GM23338 (cell line): ENCODE measurements around the gene THSD4. TPM values are rescaled to one million over a fixed set of nuclear protein-coding genes. Genes with fewer than 3 reads are reported as not detected.
"Not testable (repeated sequence)": the region's sequence is repeated elsewhere in the genome, so short reads cannot be mapped to it uniquely, and the experiment has no call there.

Source experiments
- ATAC-seq: fragments of 200-7000 bp; cut with Tn5 transposase; 3 replicates; pipeline ENCODE4 v1.9.1; 2020
- DNase-seq: peaks from one replicate; pipeline ENCODE4 v3.0.0-alpha.2; 2015; ENCODE audit warnings: low spot score
- H2AFZ ChIP-seq: fragments of 200-600 bp; sonication (generic); 2 replicates; pipeline ENCODE4 v1.8.0; 2016; ENCODE audit warnings: antibody characterized with exemption, mild to moderate bottlenecking, moderate library complexity
- H3F3A ChIP-seq: fragments of 200-600 bp; sonication (generic); replicated peaks from 2 replicates; pipeline ENCODE4 v1.8.0; 2017; ENCODE audit warnings: antibody characterized with exemption, mixed run types, low read depth
- H3K27ac ChIP-seq: fragments of 200-600 bp; sonication (generic); 2 replicates; pipeline ENCODE4 v1.6.1; 2016; ENCODE audit warnings: low read depth
- H3K27me3 ChIP-seq: fragments of 200-600 bp; sonication (generic); 2 replicates; pipeline ENCODE4 v1.8.0; 2016; ENCODE audit warnings: mild to moderate bottlenecking, mixed run types, moderate library complexity; ENCODE audit not compliant: insufficient read depth
- H3K36me3 ChIP-seq: fragments of 200-600 bp; sonication (generic); 2 replicates; pipeline ENCODE4 v1.8.0; 2016; ENCODE audit warnings: mild to moderate bottlenecking; ENCODE audit not compliant: insufficient read depth
- H3K4me1 ChIP-seq: fragments of 200-600 bp; sonication (generic); 2 replicates; pipeline ENCODE4 v1.8.0; 2016; ENCODE audit warnings: mild to moderate bottlenecking, moderate library complexity; ENCODE audit not compliant: insufficient read depth
- H3K4me2 ChIP-seq: fragments of 200-600 bp; sonication (generic); 2 replicates; pipeline ENCODE4 v1.7.1; 2017; ENCODE audit warnings: mixed run types
- H3K4me3 ChIP-seq: fragments of 200-600 bp; sonication (generic); 2 replicates; pipeline ENCODE4 v1.6.1; 2016; ENCODE audit warnings: mixed run types
- H3K79me2 ChIP-seq: fragments of 200-600 bp; sonication (generic); replicated peaks from 2 replicates; pipeline ENCODE4 v1.8.0; 2017; ENCODE audit warnings: mild to moderate bottlenecking; ENCODE audit not compliant: insufficient read depth
- H3K9me2 ChIP-seq: fragments of 200-600 bp; sonication (generic); 2 replicates; pipeline ENCODE4 v1.8.0; 2017; ENCODE audit not compliant: insufficient read depth
- H4K20me1 ChIP-seq: fragments of 200-600 bp; sonication (generic); replicated peaks from 2 replicates; pipeline ENCODE4 v1.8.0; 2017; ENCODE audit warnings: mild to moderate bottlenecking; ENCODE audit not compliant: insufficient read depth
- H3K27ac Mint-ChIP-seq: 2 replicates; pipeline ENCODE4 v1.8.0; 2020; ENCODE audit warnings: inconsistent platforms, mild to moderate bottlenecking, moderate library complexity, mixed read lengths
- H3K27me3 Mint-ChIP-seq: 3 replicates; pipeline ENCODE4 v1.8.0; 2022; ENCODE audit warnings: low read depth, mild to moderate bottlenecking, moderate library complexity, mixed read lengths, inconsistent platforms; ENCODE audit not compliant: insufficient read depth, poor library complexity
- H3K36me3 Mint-ChIP-seq: 3 replicates; pipeline ENCODE4 v1.8.0; 2021; ENCODE audit warnings: low read depth, mild to moderate bottlenecking, inconsistent platforms, moderate library complexity, mixed read lengths
- H3K4me1 Mint-ChIP-seq: 3 replicates; pipeline ENCODE4 v1.8.0; 2020; ENCODE audit warnings: mild to moderate bottlenecking, inconsistent platforms, mixed read lengths
- H3K4me3 Mint-ChIP-seq: 3 replicates; pipeline ENCODE4 v1.8.0; 2021; ENCODE audit warnings: moderate library complexity, mild to moderate bottlenecking, inconsistent platforms, mixed read lengths
- H3K9me3 Mint-ChIP-seq: 3 replicates; pipeline ENCODE4 v1.8.0; 2020; ENCODE audit warnings: moderate library complexity, mild to moderate bottlenecking, inconsistent platforms, mixed read lengths
- CREB1 ChIP-seq: fragments of 250-450 bp; sonication (Bioruptor Pico); IDR thresholded peaks from 2 replicates; pipeline ENCODE4 v1.5.0; 2020; ENCODE audit warnings: low read depth, mild to moderate bottlenecking, moderate library complexity
- POLR2AphosphoS5 ChIP-seq: IDR thresholded peaks from 2 replicates; pipeline ENCODE4 v1.6.1; 2016; ENCODE audit warnings: antibody characterized with exemption, low read depth
- STAT1 ChIP-seq: IDR thresholded peaks from one replicate; pipeline ENCODE4 v1.6.1; 2016; ENCODE audit warnings: antibody characterized with exemption; ENCODE audit not compliant: unreplicated experiment
- ZNF114 ChIP-seq: fragments of 250-450 bp; sonication (Bioruptor Pico); IDR thresholded peaks from 2 replicates; pipeline ENCODE4 v1.5.0; 2020; ENCODE audit warnings: mild to moderate bottlenecking, moderate library complexity
- polyA plus RNA-seq: library from polyadenylated mRNA; unstranded; fragments of >200 nt; fragmentation: Nextera tagmentation; extraction: Ambion mirVana; gene quantifications from 2 replicates; pipeline ENCODE4 v1.2.1, GENCODE V29; 2016
- total RNA-seq: library from RNA; depleted of rRNA; stranded (reverse); fragments of >200 nt; shearing (Covaris generic); gene quantifications from 2 replicates; pipeline ENCODE4 v1.2.3, GENCODE V29; 2014
- TF ChIP-seq, protein P1 (sequence below), 2 experiments: fragments of 200-600 bp in 1 of 2; sonication (generic) in 1 of 2; conservative IDR thresholded peaks; 2 replicates each; pipeline versions ENCODE4 v1.5.1 to v1.6.1; 2016 to 2017; ENCODE audit warnings: antibody characterized with exemption in 2 of 2, low read depth in 2 of 2, mild to moderate bottlenecking in 2 of 2, moderate library complexity in 1 of 2

THSD4 gene
- total and polyA plus RNA-seq, 2 experiments from 2014 or later, result 2.0 to 7.4 TPM

DNA sequence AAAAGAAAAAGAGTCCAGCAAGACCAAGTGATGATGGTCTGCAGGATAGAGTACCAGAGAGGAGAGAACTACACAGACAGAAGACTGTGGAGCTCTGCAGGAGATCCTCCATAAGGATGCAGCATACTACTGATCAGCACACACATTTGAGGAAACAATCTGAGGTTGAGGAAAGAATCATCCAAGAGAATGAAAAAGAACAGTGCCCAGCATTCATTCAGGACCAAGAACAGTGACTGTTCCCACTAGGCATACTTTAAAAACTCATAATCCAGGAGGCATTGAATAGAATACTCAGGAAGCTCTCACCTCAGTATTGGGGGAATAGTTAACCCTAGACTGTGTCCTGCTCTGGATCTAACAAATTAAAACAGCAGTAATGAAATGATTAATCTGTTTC lies 54.9 kb downstream of the THSD4 start:
- H3K4me2 ChIP-seq, result no peak overlapping the region
- no peaks in the 10 kb centered on the region for H3K36me3 ChIP-seq
- peaks cover 16% of the 10 kb centered on the region for H3K4me1 Mint-ChIP-seq

DNA sequence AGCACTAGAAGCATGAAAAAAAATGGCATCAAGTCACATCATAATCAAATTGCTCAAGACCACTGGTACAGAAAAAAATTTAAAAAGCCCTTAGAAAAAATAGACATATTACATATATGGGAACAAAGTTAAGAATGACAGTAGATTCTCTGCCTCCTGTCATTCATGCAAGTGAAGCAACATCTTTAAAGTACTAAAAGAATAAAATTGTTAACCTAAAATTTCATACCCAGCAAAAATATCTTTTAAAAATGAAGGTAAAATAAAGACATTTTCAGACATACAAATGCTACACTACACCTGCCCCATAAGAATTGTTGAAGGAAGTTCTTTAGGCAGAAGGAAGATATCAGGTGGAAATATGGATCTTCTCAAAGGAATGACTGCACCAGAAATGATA lies 55.9 kb downstream of the THSD4 start:
- Mint-ChIP-seq H3K4me1 (peaks cover 16% of the 10 kb centered on the region), H3K36me3 (peaks cover 15% of the 10 kb centered on the region)

More for the DNA sequence above, 54.9 kb downstream of the THSD4 start:
- Histone ChIP-seq H2AFZ (no peak overlapping the region), H3K27ac (no peak overlapping the region), H3K4me3 (no peak overlapping the region), H3K27me3 (no peaks in the 10 kb centered on the region), H3K4me1 (no peaks in the 10 kb centered on the region), H3K79me2 (no peaks in the 10 kb centered on the region), H3F3A (no peaks in the 10 kb centered on the region), H3K9me2 (peaks cover 4% of the 10 kb centered on the region; the same call in 1 of the 2 replicates), H4K20me1 (no peaks in the 10 kb centered on the region)
- peaks cover 15% of the 10 kb centered on the region for H3K36me3 Mint-ChIP-seq
- no peaks in the 10 kb centered on the region for H3K27me3 Mint-ChIP-seq
- DNase-seq (no peak), ATAC-seq (no peak)
- H3K9me3 Mint-ChIP-seq, result peaks cover 24% of the 10 kb centered on the region
- no peak overlapping the region for H3K27ac Mint-ChIP-seq
- no peak overlapping the region for H3K4me3 Mint-ChIP-seq
- TF ChIP-seq POLR2AphosphoS5 (no peak), ZNF114 (no peak), STAT1 (no peak)
- TF ChIP-seq, protein P1, sequence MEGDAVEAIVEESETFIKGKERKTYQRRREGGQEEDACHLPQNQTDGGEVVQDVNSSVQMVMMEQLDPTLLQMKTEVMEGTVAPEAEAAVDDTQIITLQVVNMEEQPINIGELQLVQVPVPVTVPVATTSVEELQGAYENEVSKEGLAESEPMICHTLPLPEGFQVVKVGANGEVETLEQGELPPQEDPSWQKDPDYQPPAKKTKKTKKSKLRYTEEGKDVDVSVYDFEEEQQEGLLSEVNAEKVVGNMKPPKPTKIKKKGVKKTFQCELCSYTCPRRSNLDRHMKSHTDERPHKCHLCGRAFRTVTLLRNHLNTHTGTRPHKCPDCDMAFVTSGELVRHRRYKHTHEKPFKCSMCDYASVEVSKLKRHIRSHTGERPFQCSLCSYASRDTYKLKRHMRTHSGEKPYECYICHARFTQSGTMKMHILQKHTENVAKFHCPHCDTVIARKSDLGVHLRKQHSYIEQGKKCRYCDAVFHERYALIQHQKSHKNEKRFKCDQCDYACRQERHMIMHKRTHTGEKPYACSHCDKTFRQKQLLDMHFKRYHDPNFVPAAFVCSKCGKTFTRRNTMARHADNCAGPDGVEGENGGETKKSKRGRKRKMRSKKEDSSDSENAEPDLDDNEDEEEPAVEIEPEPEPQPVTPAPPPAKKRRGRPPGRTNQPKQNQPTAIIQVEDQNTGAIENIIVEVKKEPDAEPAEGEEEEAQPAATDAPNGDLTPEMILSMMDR (conservative IDR thresholded peaks at IDR 0.05; ENCODE audit: low read depth in 2 of 2), result no peak

DNA sequence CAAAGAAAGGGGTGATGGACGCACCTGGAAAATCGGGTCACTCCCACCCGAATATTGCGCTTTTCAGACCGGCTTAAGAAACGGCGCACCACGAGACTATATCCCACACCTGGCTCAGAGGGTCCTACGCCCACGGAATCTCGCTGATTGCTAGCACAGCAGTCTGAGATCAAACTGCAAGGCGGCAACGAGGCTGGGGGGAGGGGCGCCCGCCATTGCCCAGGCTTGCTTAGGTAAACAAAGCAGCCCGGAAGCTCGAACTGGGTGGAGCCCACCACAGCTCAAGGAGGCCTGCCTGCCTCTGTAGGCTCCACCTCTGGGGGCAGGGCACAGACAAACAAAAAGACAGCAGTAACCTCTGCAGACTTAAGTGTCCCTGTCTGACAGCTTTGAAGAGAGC lies 59.1 kb downstream of the THSD4 start:
- not testable (repeated sequence) for ATAC-seq, H3K36me3 ChIP-seq, H3K4me2 ChIP-seq, H3K4me1 ChIP-seq, H3K27ac Mint-ChIP-seq, H3K4me3 ChIP-seq, H3K27me3 Mint-ChIP-seq, H3K9me2 ChIP-seq, H3K27ac ChIP-seq, DNase-seq, H3K4me1 Mint-ChIP-seq, H3K79me2 ChIP-seq, H4K20me1 ChIP-seq, H3K4me3 Mint-ChIP-seq, H2AFZ ChIP-seq, H3K27me3 ChIP-seq, H3F3A ChIP-seq
- H3K36me3 Mint-ChIP-seq, result peaks cover 15% of the 10 kb centered on the region
- H3K9me3 Mint-ChIP-seq, result peaks cover 24% of the 10 kb centered on the region

More for the DNA sequence above, 55.9 kb downstream of the THSD4 start:
- peaks cover 24% of the 10 kb centered on the region for H3K9me3 Mint-ChIP-seq
- DNase-seq (no peak), ATAC-seq (no peak)
- H3K27ac Mint-ChIP-seq, result no peak overlapping the region
- TF ChIP-seq STAT1, result no peak
- no peak for TF ChIP-seq CREB1 (CRISPR knock-in tag)
- TF ChIP-seq ZNF114, result no peak
- Histone ChIP-seq H3K27me3 (no peaks in the 10 kb centered on the region), H2AFZ (no peak overlapping the region), H3K4me3 (no peak overlapping the region), H3K36me3 (no peaks in the 10 kb centered on the region), H4K20me1 (no peaks in the 10 kb centered on the region), H3K9me2 (peaks cover 4% of the 10 kb centered on the region; the same call in 1 of the 2 replicates), H3K4me2 (no peak overlapping the region), H3K79me2 (no peaks in the 10 kb centered on the region), H3F3A (no peaks in the 10 kb centered on the region), H3K4me1 (no peaks in the 10 kb centered on the region), H3K27ac (no peak overlapping the region)
- H3K4me3 Mint-ChIP-seq, result no peak overlapping the region
- no peaks in the 10 kb centered on the region for H3K27me3 Mint-ChIP-seq
